Kidney (tissue), 22 donors: Measurements from ENCODE around the gene DQX1. TPM values are rescaled to one million over a fixed set of nuclear protein-coding genes. Genes with fewer than 3 reads are reported as not detected.

Experiments
- DNase-seq, 5 donors: peaks; one replicate each; pipeline ENCODE4 v3.0.0-alpha.2; 2013 to 2020
- FAIRE-seq: peaks from 2 replicates; lab custom pipeline; 2012; peaks lifted over from hg19 to GRCh38; lab: Jason Lieb, UNC
- H3K27ac ChIP-seq, 2 donors: one replicate each; pipeline ENCODE4 v1.7.0; 2013; ENCODE audit warnings: low read depth in 2 of 2, low read length in 2 of 2, inconsistent platforms in 1 of 2
- H3K27me3 ChIP-seq: one replicate; pipeline ENCODE4 v1.7.1; 2013; ENCODE audit warnings: low read length, inconsistent platforms; ENCODE audit not compliant: control insufficient read depth, insufficient read depth
- H3K36me3 ChIP-seq, 3 donors: one replicate each; pipeline versions ENCODE4 v1.7.0 to v1.7.1; 2013; ENCODE audit warnings: low read length in 3 of 3, control low read depth in 1 of 3, inconsistent platforms in 1 of 3; ENCODE audit not compliant: insufficient read depth in 3 of 3, control insufficient read depth in 2 of 3
- H3K4me1 ChIP-seq, 3 donors: one replicate each; pipeline versions ENCODE4 v1.7.0 to v1.7.1; 2013; ENCODE audit warnings: low read length in 3 of 3, inconsistent platforms in 1 of 3, low read depth in 1 of 3; ENCODE audit not compliant: control insufficient read depth in 2 of 3, insufficient read depth in 2 of 3
- H3K4me3 ChIP-seq, 3 donors: one replicate each; pipeline versions ENCODE4 v1.7.0 to v1.8.1; 2013; ENCODE audit warnings: low read length in 3 of 3, control low read depth in 1 of 3, inconsistent platforms in 1 of 3
- H3K9ac ChIP-seq, 3 donors: one replicate each; pipeline versions ENCODE4 v1.7.0 to v1.7.1; 2013; ENCODE audit warnings: low read length in 3 of 3, control low read depth in 1 of 3, inconsistent platforms in 1 of 3
- H3K9me3 ChIP-seq, 3 donors: one replicate each; pipeline versions ENCODE4 v1.7.0 to v1.7.1; 2013; ENCODE audit warnings: low read length in 3 of 3, control low read depth in 1 of 3, inconsistent platforms in 1 of 3; ENCODE audit not compliant: control insufficient read depth in 2 of 3, insufficient read depth in 1 of 3
- CTCF ChIP-seq: IDR thresholded peaks from 3 replicates; pipeline ENCODE4 v1.5.1; 2012; ENCODE audit warnings: mild to moderate bottlenecking, moderate library complexity, borderline replicate concordance; ENCODE audit not compliant: insufficient read depth; ENCODE audit errors: extremely low read depth
- intact Hi-C: fragments of 100-400 bp; cut with DNase I; formaldehyde crosslinking; loops from one replicate; pipeline ENCODE4 v1.11.1; 2022
- long read RNA-seq, 10 donors: library from polyadenylated mRNA in 1 of 10; unstranded in 1 of 10; transcript quantifications; one replicate each; pipeline ENCODE4 v2.0.0 and lab custom pipeline, GENCODE V29; 2021 to 2026
- polyA plus RNA-seq: library from polyadenylated mRNA; stranded (reverse); fragments of 350-450 nt; fragmentation: Illumina TruSeq; extraction: RNeasy Lipid Tissue Mini Kit (QIAGEN cat#74804); gene quantifications from one replicate; pipeline ENCODE4 v1.2.3, GENCODE V29; 2014; ENCODE audit warnings: low read depth, low replicate concordance; ENCODE audit not compliant: insufficient read depth
- total RNA-seq: library from RNA; stranded (reverse); fragmentation: NEBNext Ultra II Directional; extraction: Animal tissue kit (Norgen Biotek cat#: 25700); gene quantifications from one replicate; pipeline ENCODE4 v1.2.1, GENCODE V29; 2021
- donor health status: control.
- donor health status: control.
- donor health status: control.
- donor health status: control.
- donor health status: control.
- donor health status: DM: yes; HTN: yes; CAD: no.
- donor health status: Normal renal cell carcinoma (clear cell type).

DQX1 gene
- not detected for total RNA-seq
- polyA plus RNA-seq, result not detected
- long read RNA-seq, donor 1, result 0 reads
- long read RNA-seq, donor 2, result 0 reads
- long read RNA-seq, donor 3, result 0 reads
- long read RNA-seq, donor 4, result 0 reads
- long read RNA-seq, donor 5, result 0 reads
- long read RNA-seq, donor 6, result 0 reads
- long read RNA-seq, donor 7, result 0 reads
- long read RNA-seq, donor 8, result 0 reads
- long read RNA-seq, donor 9, result 0 reads
- long read RNA-seq, donor 10, result 0 reads

- Histone ChIP-seq H3K9ac (no peak within 1 kb of the TSS), H3K9me3 (no peaks in the 10 kb centered on the region), H3K27me3 (no peaks in the 10 kb centered on the region), H3K27ac (no peak within 1 kb of the TSS), H3K4me3 (no peak within 1 kb of the TSS), H3K4me1 (peaks cover 3 to 14% (median 4%) of the 10 kb centered on the region in 3 donors), H3K36me3 (peaks cover 0 to 25% (median 15%) of the 10 kb centered on the region in 3 donors)
- TF ChIP-seq CTCF, result no peak
- DNase-seq (peak in 1 of 5 donors; percentile 25), FAIRE-seq (no peak)
- intact Hi-C loops, result no loop called here
These were observed at the start of gene DQX1 for GRCh38 chr2:74525717-74526648. TSS of gene DQX1 (minus strand) at chr2:74526231. CDS start at chr2:74525729, 502 bp downstream.

- H3K27ac ChIP-seq, result no peak overlapping the region
- no peak for FAIRE-seq
These were observed 49.3 kb upstream of the DQX1 start for GRCh38 chr2:74575320-74575719.

GRCh38 chr2:74573747-74574562 is 47.9 kb upstream of the DQX1 start:
- intact Hi-C loops, result no loop called here
- H3K9me3 ChIP-seq, result no peaks in the 10 kb centered on the region
- no peaks in the 10 kb centered on the region for H3K36me3 ChIP-seq
- FAIRE-seq (no peak), DNase-seq (peak in 2 of 5 donors; percentile 35 to 50)
- TF ChIP-seq CTCF, result no peak
- no peaks in the 10 kb centered on the region for H3K27me3 ChIP-seq
- no peak overlapping the region for H3K27ac ChIP-seq
- H3K9ac ChIP-seq, result no peak overlapping the region
- no peaks in the 10 kb centered on the region for H3K4me1 ChIP-seq
- peak overlapping the region in 1 of 3 donors; percentile 15 for H3K4me3 ChIP-seq

More at GRCh38 chr2:74575320-74575719, 49.3 kb upstream of the DQX1 start:
- no peaks in the 10 kb centered on the region for H3K27me3 ChIP-seq
- H3K9me3 ChIP-seq, result no peaks in the 10 kb centered on the region
- no peaks in the 10 kb centered on the region for H3K4me1 ChIP-seq
- intact Hi-C loops, result no loop called here
- no peak overlapping the region for H3K9ac ChIP-seq
- DNase-seq, result no peak
- no peak for TF ChIP-seq CTCF
- no peak overlapping the region for H3K4me3 ChIP-seq
- H3K36me3 ChIP-seq, result no peaks in the 10 kb centered on the region
